B cell (primary cell): ENCODE results near the gene PTPRN2. TPM values are rescaled to one million over a fixed set of nuclear protein-coding genes. Genes with fewer than 3 reads are reported as not detected.

ENCODE experiments used
- ATAC-seq: fragments of 200-7000 bp; cut with Tn5 transposase; one replicate; pipeline ENCODE4 v1.10.0; 2021; ENCODE audit warnings: low read depth, mild to moderate bottlenecking, moderate number of reproducible peaks, moderate library complexity
- CTCF ChIA-PET: fragments of 350-600 bp; sonication (Branson Sonifier 250); formaldehyde crosslinking; loops from one replicate; lab custom pipeline; 2021; ENCODE audit warnings: antibody characterized with exemption, inconsistent platforms; lab: Charles Lee
- POLR2A ChIA-PET: fragments of 350-600 bp; sonication (Branson Sonifier 250); formaldehyde crosslinking; loops from one replicate; lab custom pipeline; 2021; ENCODE audit warnings: antibody characterized with exemption; lab: Charles Lee
- DNase-seq: peaks from one replicate; pipeline ENCODE4 v3.0.0; 2013
- H2AFZ ChIP-seq: 2 replicates; pipeline ENCODE4 v1.6.1; 2012; ENCODE audit warnings: mild to moderate bottlenecking, low read depth, low read length; ENCODE audit not compliant: insufficient read depth, poor library complexity, severe bottlenecking
- H3K27ac ChIP-seq, 2 donors: 1 replicate in 1 of 2; 2 replicates in 1 of 2; pipeline ENCODE4 v1.5.1; 2012 to 2013; ENCODE audit warnings: low read length in 2 of 2, mild to moderate bottlenecking in 2 of 2, moderate library complexity in 1 of 2
- H3K27me3 ChIP-seq, 4 experiments: fragments of 200-600 bp in 1 of 4; sonication (generic) in 1 of 4; replicated peaks in 1 of 4; 1 replicate in 2 of 4; 2 replicates in 2 of 4; pipeline versions ENCODE4 v1.6.1 to v1.7.0; 2013 to 2016; ENCODE audit warnings: low read length in 3 of 4, mild to moderate bottlenecking in 2 of 4, mixed read lengths in 1 of 4, moderate library complexity in 1 of 4; ENCODE audit not compliant: insufficient read depth in 4 of 4, control insufficient read depth in 3 of 4; ENCODE audit errors: control extremely low read depth in 1 of 4
- H3K36me3 ChIP-seq, 2 experiments: replicated peaks in 1 of 2; 1 replicate in 1 of 2; 2 replicates in 1 of 2; pipeline versions ENCODE4 v1.6.1 to v1.7.1; 2013; ENCODE audit warnings: low read length in 1 of 2; ENCODE audit not compliant: insufficient read depth in 2 of 2, control insufficient read depth in 1 of 2; ENCODE audit errors: control extremely low read depth in 1 of 2, extremely low read depth in 1 of 2
- H3K4me1 ChIP-seq, 2 donors: fragments of 200-600 bp in 1 of 2; sonication (generic) in 1 of 2; 1 replicate in 1 of 2; 2 replicates in 1 of 2; pipeline versions ENCODE4 v1.5.1 to v1.6.1; 2013 to 2017; ENCODE audit warnings: low read length in 2 of 2; ENCODE audit not compliant: control insufficient read depth in 2 of 2, insufficient read depth in 2 of 2
- H3K4me2 ChIP-seq: replicated peaks from 2 replicates; pipeline ENCODE3; 2012; ENCODE audit warnings: mild to moderate bottlenecking, low read depth, low read length; ENCODE audit not compliant: poor library complexity, severe bottlenecking
- H3K4me3 ChIP-seq, 5 experiments: fragments of 200-600 bp in 1 of 5; sonication (generic) in 1 of 5; 1 replicate in 3 of 5; 2 replicates in 2 of 5; pipeline versions ENCODE4 v1.5.1 to v1.7.0; 2011 to 2016; ENCODE audit warnings: low read length in 4 of 5, mild to moderate bottlenecking in 4 of 5, low read depth in 2 of 5, control low read depth in 1 of 5, moderate library complexity in 1 of 5; ENCODE audit not compliant: insufficient read depth in 1 of 5; ENCODE audit errors: control extremely low read depth in 1 of 5, extremely low read depth in 1 of 5
- H3K79me2 ChIP-seq: fragments of 200-600 bp; sonication (generic); one replicate; pipeline ENCODE4 v1.6.0; 2016; ENCODE audit warnings: low read length; ENCODE audit not compliant: control insufficient read depth, insufficient read depth
- H3K9ac ChIP-seq: fragments of 200-600 bp; sonication (generic); 2 replicates; pipeline ENCODE4 v1.6.1; 2017; ENCODE audit warnings: mild to moderate bottlenecking, low read length, moderate library complexity
- H3K9me3 ChIP-seq, 3 donors: one replicate each; pipeline versions ENCODE4 v1.6.1 to v1.7.1; 2013; ENCODE audit warnings: low read length in 2 of 3; ENCODE audit not compliant: control insufficient read depth in 2 of 3, insufficient read depth in 1 of 3; ENCODE audit errors: control extremely low read depth in 1 of 3
- H4K20me1 ChIP-seq: 2 replicates; pipeline ENCODE4 v1.6.0; 2012; ENCODE audit warnings: mild to moderate bottlenecking, low read length; ENCODE audit not compliant: insufficient read depth, control insufficient read depth, poor library complexity, severe bottlenecking
- H3K27ac Mint-ChIP-seq: one replicate; pipeline ENCODE4 v1.8.0; 2021; ENCODE audit warnings: mixed read lengths
- H3K27me3 Mint-ChIP-seq: one replicate; pipeline ENCODE4 v1.8.0; 2021; ENCODE audit warnings: mixed read lengths
- H3K4me1 Mint-ChIP-seq: one replicate; pipeline ENCODE4 v1.8.0; 2021; ENCODE audit warnings: mixed read lengths
- H3K4me3 Mint-ChIP-seq: one replicate; pipeline ENCODE4 v1.8.0; 2021; ENCODE audit warnings: mixed read lengths
- H3K9me3 Mint-ChIP-seq: one replicate; pipeline ENCODE4 v1.8.0; 2022; ENCODE audit warnings: mixed read lengths; ENCODE audit not compliant: insufficient read depth
- EZH2 ChIP-seq: IDR thresholded peaks from 2 replicates; pipeline ENCODE4 v1.6.1; 2012; ENCODE audit warnings: borderline replicate concordance, low read depth, mild to moderate bottlenecking, moderate library complexity, low read length; ENCODE audit not compliant: insufficient read depth, poor library complexity, severe bottlenecking
- WGBS: methylation state at CpG from one replicate; pipeline ENCODE4 v1.1.5; 2013; ENCODE audit warnings: missing lambda C conversion rate; ENCODE audit not compliant: insufficient coverage; 5-methylcytosine and 5-hydroxymethylcytosine counted together
- intact Hi-C: fragments of 100-400 bp; cut with micrococcal nuclease; formaldehyde crosslinking; loops from one replicate; pipeline ENCODE4 v1.10.0; 2022
- polyA plus RNA-seq: library from polyadenylated mRNA; depleted of rRNA; stranded (reverse); fragments of >200 nt; gene quantifications from 2 replicates; pipeline ENCODE4 v1.2.3, GENCODE V29; 2012
- total RNA-seq, 2 donors: library from RNA; stranded (reverse); fragments of 120-200 nt in 1 of 2; gene quantifications; 1 replicate in 1 of 2; 2 replicates in 1 of 2; pipeline versions ENCODE4 v1.2.3 to v1.2.4, GENCODE V29; 2013 to 2022
- TF ChIP-seq, protein P1 (sequence below): fragments of 200-600 bp; IDR thresholded peaks from one replicate; pipeline ENCODE4 v1.8.0; 2022; ENCODE audit warnings: antibody characterized with exemption, mild to moderate bottlenecking

PTPRN2 gene
- total and polyA plus RNA-seq, 2 donors (not counting 1 experiment from before 2014, with no cell fraction given): 2.0 to 5.0 TPM

DNA sequence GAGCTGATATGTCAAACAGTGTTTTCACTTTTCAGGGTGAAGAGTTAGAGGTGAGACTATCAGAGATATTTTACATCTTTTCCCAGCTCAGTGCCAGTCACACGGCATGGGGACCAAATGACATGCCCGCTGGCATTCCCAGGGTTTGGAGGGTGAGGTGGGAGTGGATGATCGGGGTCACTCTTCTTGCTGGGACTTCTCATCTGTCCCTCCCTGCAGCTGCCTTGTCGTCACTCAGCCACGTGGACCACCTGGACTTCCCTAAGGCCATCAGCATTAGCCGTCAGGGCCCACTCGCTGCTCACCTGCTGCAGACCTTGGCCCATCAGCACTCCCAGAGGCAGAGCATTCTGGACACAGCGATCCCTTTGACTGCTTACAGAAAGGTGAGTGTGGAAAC lies 949.1 kb downstream of the PTPRN2 start:
- Histone ChIP-seq H2AFZ (no peak overlapping the region), H3K4me3 (no peak overlapping the region), H3K27ac (no peak overlapping the region), H3K79me2 (no peaks in the 10 kb centered on the region), H3K9me3 (peaks cover 2 to 24% (median 2%) of the 10 kb centered on the region in 3 donors), H3K9ac (no peak overlapping the region), H3K36me3 (no peaks in the 10 kb centered on the region), H4K20me1 (no peaks in the 10 kb centered on the region), H3K4me2 (no peak overlapping the region), H3K27me3 (peaks cover 0 to 2% (median 0%) of the 10 kb centered on the region in 4 experiments), H3K4me1 (no peaks in the 10 kb centered on the region)
- intact Hi-C loops: no loop called here
- ChIA-PET CTCF (no interaction called here), POLR2A (no interaction called here)
- peaks cover 27% of the 10 kb centered on the region for H3K27me3 Mint-ChIP-seq
- H3K9me3 Mint-ChIP-seq: peaks cover 4% of the 10 kb centered on the region
- ATAC-seq: no peak
- H3K27ac Mint-ChIP-seq: no peak overlapping the region
- H3K4me3 Mint-ChIP-seq: no peak overlapping the region
- 95% methylated on average over 5 of the region's 8 CpGs for WGBS
- no peak for DNase-seq
- H3K4me1 Mint-ChIP-seq: no peaks in the 10 kb centered on the region
- TF ChIP-seq EZH2: no peak
- TF ChIP-seq, protein P1, sequence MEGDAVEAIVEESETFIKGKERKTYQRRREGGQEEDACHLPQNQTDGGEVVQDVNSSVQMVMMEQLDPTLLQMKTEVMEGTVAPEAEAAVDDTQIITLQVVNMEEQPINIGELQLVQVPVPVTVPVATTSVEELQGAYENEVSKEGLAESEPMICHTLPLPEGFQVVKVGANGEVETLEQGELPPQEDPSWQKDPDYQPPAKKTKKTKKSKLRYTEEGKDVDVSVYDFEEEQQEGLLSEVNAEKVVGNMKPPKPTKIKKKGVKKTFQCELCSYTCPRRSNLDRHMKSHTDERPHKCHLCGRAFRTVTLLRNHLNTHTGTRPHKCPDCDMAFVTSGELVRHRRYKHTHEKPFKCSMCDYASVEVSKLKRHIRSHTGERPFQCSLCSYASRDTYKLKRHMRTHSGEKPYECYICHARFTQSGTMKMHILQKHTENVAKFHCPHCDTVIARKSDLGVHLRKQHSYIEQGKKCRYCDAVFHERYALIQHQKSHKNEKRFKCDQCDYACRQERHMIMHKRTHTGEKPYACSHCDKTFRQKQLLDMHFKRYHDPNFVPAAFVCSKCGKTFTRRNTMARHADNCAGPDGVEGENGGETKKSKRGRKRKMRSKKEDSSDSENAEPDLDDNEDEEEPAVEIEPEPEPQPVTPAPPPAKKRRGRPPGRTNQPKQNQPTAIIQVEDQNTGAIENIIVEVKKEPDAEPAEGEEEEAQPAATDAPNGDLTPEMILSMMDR: no peak

DNA sequence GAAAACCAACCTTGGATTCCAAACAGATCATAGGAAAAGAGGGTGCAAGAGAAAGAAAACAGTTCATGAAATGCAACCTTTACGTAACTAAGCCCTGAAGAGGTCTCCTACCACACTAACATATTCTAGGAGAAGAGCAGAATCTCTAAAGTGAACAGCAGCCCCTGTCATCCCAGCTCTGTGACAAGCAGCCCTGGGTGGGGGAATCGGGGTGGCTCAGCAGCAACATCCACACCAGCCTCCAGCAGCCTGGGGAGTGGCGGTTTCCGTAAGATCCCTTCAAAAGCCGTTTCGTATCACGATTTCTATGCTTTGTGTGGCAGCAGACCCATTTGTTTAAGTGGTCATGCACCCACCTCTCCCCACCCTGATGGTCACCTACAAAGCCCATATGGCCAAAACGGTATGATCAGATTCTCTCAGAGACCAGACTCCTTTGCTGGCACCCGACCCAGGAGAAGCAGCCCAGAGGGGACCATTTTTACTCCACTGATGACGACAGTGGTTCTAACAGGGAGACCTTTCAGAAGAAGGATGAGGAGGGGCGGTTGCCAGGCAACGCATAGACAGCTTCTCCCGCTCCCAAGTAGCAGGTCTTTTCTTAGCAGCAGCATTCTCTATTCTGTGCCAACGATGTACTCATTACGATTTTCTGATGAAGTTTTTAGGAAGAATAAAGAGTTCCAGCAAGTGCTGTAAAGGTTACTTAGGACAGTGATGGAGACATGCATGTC lies 950.2 kb downstream of the PTPRN2 start:
- ATAC-seq (no peak), DNase-seq (no peak)
- ChIA-PET POLR2A (no interaction called here), CTCF (no interaction called here)
- TF ChIP-seq, protein P1: no peak
- no peak for TF ChIP-seq EZH2
- Mint-ChIP-seq H3K4me1 (no peaks in the 10 kb centered on the region), H3K27ac (no peak overlapping the region), H3K9me3 (peaks cover 4% of the 10 kb centered on the region), H3K27me3 (peaks cover 27% of the 10 kb centered on the region), H3K4me3 (no peak overlapping the region)
- no peak overlapping the region for H3K4me3 ChIP-seq
- no peaks in the 10 kb centered on the region for H4K20me1 ChIP-seq
- no peak overlapping the region for H3K27ac ChIP-seq
- no peak overlapping the region for H3K9ac ChIP-seq
- H3K79me2 ChIP-seq: no peaks in the 10 kb centered on the region
- peaks cover 0 to 2% (median 0%) of the 10 kb centered on the region in 4 experiments for H3K27me3 ChIP-seq
- H2AFZ ChIP-seq: no peak overlapping the region
- 85% methylated on average over 10 of the region's 15 CpGs for WGBS
- peaks cover 2 to 17% (median 2%) of the 10 kb centered on the region in 3 donors for H3K9me3 ChIP-seq
- intact Hi-C loops: no loop called here
- no peaks in the 10 kb centered on the region for H3K4me1 ChIP-seq
- no peaks in the 10 kb centered on the region for H3K36me3 ChIP-seq
- no peak overlapping the region for H3K4me2 ChIP-seq
